Inferior parietal cortex (tissue), 1 donor: ENCODE measurements around the gene DMD.
"Not testable (repeated sequence)": the region's sequence is repeated elsewhere in the genome, so short reads cannot be mapped to it uniquely, and the experiment has no call there.

Source experiments
- DNase-seq: peaks from one replicate; pipeline ENCODE4 v3.0.0-alpha.2; 2016; ENCODE audit errors: extremely low spot score

Gene DMD

DNA sequence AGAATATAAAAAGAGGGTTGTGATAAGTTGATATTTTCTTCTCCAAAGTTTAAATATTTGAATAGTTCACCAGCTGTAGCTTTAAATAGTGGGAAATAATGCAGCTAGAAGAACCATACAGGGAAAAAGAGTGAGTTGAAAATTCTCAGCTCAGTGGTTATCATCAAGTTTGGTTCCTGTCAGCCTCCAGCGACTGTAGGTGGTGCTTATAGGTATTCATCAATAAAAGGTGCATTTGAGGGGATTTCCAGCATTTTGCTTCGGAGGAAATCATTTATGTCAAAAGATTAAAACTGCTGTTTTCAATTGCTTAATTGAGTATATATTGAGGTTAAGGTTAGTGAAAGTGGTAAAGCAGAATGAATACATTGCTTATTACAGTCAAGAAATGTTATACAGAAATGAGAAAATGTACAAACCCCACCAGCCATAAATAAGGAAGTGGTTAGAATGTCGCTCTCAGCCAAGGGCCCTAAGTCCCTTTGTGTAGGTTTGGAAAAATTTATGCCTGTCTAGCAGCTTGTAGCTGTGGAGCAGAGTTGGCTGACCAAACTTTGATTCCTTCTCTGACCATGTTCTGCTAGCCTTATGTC lies 1606.6 kb downstream of the DMD start:
- no peak for DNase-seq

- DNase-seq: no peak
Observed at GRCh38 chrX:31603411-31604120, 1607.8 kb downstream of the DMD start.

- DNase-seq: no peak
Observed at GRCh38 chrX:31600823-31601222, 1610.5 kb downstream of the DMD start.

GRCh38 chrX:31593353-31593752 lies 1618.0 kb downstream of the DMD start:
- no peak for DNase-seq

DNA sequence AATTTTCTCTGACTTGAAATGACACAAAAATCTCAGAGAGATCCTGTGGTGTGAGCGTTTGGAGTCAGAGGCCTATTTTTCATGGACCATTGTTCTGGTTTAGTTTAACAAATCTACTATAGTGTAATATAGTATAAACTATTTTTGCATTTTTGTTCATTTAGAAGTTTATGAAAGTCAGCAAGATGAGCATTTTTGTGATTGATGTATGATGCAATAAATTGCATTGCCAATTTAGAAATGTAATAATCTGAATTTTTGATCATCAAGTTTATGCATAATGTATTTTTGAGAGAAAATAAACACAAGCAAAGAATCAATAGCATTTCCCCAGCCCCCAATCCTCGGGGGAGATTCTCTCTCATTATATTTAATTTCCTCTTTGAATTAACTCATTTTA lies 1620.0 kb downstream of the DMD start:
- DNase-seq: no peak

- peak; percentile 2 for DNase-seq
Observed at GRCh38 chrX:31590581-31591114, 1620.7 kb downstream of the DMD start.

DNA sequence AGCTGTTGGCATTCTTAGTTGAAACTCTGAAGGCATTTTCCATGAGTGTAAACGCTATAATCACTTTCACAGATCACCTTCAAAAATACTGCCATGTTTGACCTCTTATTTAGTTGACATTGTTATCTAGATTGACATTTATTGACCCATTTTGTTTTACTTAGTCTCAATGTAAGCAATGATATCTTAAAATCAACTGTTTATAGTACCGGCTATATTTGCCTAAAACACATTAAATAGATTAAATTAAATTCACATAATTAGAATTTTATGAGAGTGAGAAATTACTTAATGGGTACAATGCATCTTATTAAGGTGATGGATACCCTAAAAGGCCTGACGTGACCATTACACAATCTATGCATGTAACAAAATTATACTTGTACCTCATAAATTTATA lies 1621.8 kb downstream of the DMD start:
- DNase-seq: no peak

GRCh38 chrX:31588355-31588754 lies 1623.0 kb downstream of the DMD start:
- no peak for DNase-seq

GRCh38 chrX:31583892-31584291 lies 1627.5 kb downstream of the DMD start:
- not testable (repeated sequence) for DNase-seq

GRCh38 chrX:31580726-31581125 lies 1630.6 kb downstream of the DMD start:
- DNase-seq: no peak

DNA sequence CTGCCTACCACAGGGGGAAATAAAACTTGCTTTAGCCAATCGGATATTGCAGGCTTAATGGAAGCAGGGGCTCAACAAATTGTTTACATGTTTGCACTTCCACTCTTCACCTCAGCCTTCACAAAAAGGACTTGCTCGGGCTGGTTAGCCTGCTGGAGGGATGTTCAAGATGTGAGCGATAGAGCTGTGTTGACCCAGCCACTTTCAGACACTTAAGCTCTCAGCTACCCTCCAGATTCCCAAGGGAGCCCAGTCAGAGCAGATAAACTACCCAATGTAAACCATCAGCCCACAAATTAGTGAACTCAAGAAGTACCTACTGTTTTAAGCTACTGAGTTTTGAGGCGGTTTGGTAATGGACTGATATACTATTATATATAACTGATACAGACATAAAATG lies 1631.1 kb downstream of the DMD start:
- no peak for DNase-seq

DNA sequence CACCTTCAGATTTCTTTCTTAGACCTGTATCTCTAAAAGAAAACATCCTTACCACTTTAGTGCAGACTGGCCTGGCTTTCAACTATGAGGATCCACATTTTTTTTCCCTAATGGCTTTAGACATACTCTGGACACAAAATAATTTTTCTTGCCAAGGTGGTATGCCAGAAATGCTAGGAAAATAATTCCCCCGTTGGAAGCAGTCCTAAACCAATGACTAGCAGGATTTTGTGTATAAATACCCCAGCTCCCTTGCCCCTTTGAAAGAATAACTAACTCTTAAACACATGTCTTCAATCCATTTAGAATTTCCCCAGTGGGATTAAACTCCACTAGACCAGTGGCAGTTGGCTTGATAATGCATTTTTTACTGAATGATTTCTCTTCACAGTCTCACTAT lies 1639.0 kb downstream of the DMD start:
- no peak for DNase-seq

- no peak for DNase-seq
Observed at GRCh38 chrX:31570658-31571057, 1640.7 kb downstream of the DMD start.

- no peak for DNase-seq
Observed at GRCh38 chrX:31563792-31564191, 1647.6 kb downstream of the DMD start.

- no peak for DNase-seq
Observed at GRCh38 chrX:31555506-31555905, 1655.8 kb downstream of the DMD start.

DNA sequence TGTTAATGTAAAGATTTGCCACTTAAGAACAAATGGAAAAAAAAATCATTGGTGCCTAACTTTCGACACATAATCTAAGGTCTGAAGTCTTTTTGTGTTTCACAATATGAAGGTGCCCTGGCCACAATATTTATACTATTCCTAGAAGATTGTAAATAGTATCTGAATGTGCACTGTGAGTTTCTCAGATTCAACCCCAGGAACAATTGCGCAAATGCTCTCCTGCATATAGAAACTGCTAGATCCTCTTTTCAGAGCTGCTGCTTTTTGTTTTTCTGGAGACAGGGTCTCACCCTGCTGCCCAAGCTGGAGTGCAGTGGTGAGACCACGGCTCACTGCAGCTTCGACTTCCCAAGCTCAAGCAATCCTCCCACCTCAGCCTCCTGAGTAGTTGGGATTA lies 1659.4 kb downstream of the DMD start:
- DNase-seq: no peak

GRCh38 chrX:31550158-31550557 lies 1661.2 kb downstream of the DMD start:
- no peak for DNase-seq

DNA sequence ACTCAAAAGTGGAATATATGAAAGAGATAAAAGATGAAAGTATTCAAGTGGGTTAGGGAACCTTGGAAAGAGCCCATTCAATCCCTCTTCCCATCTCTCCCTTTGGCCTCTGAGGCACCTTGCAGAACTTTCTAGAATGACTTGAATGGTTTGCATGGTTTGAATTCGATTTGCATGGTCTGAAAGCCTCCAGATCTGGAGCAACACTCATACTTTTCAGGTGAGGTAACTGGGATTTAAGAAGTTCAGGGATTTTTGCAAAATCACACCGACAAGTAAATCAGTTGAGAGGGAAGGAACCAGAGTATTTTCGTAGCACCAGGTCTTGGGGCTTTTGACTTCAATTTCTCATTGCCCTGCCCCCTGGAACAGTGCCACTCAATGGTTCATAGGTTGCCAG lies 1663.5 kb downstream of the DMD start:
- DNase-seq: no peak

- DNase-seq: no peak
Observed at GRCh38 chrX:31547416-31547815, 1663.9 kb downstream of the DMD start.

- no peak for DNase-seq
Observed at GRCh38 chrX:31546126-31546525, 1665.2 kb downstream of the DMD start.

GRCh38 chrX:31545726-31546125 lies 1665.6 kb downstream of the DMD start:
- no peak for DNase-seq

DNA sequence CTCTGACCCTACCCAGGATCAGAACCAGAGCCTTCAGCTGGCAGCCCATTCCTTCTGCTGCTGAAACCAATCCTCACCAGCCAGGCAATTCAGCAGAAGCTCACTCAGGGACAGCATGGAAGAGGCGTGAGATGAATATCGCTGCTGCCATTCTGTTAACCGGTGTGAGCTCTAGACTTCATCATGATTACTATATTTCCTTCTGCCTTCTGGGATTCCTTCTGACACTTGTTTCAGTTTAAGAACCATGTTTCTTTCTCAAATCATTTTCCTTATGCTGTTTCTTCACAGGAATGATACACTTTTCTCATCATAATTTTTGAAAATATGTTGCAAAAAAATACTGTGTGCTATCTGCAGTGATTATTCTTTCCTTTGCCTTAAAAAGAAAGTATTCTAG lies 1666.2 kb downstream of the DMD start:
- DNase-seq: no peak

DNA sequence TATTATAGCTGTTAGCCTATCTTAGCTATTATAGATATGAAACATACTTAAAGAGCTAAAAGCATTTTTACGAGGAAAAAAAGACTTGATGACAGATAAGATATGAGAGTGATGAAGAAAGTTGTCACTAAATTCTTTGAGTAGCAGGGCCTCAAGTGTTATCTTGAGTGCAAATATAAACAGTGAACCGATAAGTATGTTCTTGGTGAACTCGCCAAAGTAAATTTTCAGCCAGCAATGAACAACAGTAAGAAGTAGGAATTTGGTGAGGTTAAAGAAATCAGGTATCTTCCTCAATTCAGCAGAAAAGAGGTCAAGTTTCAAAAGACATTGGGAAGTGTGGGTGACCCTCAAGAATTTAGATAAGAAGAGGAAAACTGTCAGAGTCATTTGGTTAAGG lies 1667.7 kb downstream of the DMD start:
- no peak for DNase-seq

DNA sequence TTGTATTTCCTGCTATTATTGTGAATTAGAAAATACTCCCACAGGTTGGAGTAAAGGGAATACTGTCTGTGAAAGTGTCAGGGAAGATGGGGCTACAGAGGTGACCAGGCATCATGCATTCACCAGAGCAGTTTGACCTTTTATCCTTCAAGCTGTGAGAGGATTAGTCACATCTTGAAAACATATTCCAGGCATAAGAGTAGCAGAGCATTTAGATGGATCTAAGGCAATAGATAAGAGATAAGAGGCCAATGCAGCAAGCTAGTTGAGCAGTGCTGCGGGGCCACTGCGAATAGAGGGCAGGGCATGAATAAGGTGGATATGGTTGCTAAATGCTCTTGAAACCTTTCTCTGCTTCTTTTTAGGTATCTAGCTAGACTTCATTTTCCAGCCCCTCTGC lies 1668.8 kb downstream of the DMD start:
- DNase-seq: no peak
